ENCODE results near the gene TRAF6.
"Not testable (repeated sequence)": the region's sequence is repeated elsewhere in the genome, so short reads cannot be mapped to it uniquely, and the experiment has no call there.

The TRAF6 gene

GRCh38 chr11:36493332-36493731 is 16.7 kb downstream of the TRAF6 start:
- Histone ChIP-seq H3K36me3 (ENCODE audit: control insufficient read depth in 2 of 2, insufficient read depth in 2 of 2, low read length in 2 of 2) (peaks cover 26 to 31% of the 10 kb centered on the region in 2 donors), H3K27me3 (ENCODE audit: control insufficient read depth in 1 of 2, insufficient read depth in 2 of 2, low read length in 2 of 2) (no peaks in the 10 kb centered on the region), H3K4me3 (ENCODE audit: low read length in 2 of 2) (no peak overlapping the region), H3K4me1 (ENCODE audit: control insufficient read depth, insufficient read depth, low read length) (no peaks in the 10 kb centered on the region), H3K9ac (ENCODE audit: low read length in 2 of 2) (no peak overlapping the region), H3K27ac (ENCODE audit: low read length) (no peak overlapping the region), H3K9me3 (ENCODE audit: control insufficient read depth in 2 of 2, low read length in 2 of 2) (no peaks in the 10 kb centered on the region)

- no peaks in the 10 kb centered on the region for H3K9me3 ChIP-seq (ENCODE audit: control insufficient read depth in 2 of 2, low read length in 2 of 2)
- H3K9ac ChIP-seq (ENCODE audit: low read length in 2 of 2), result no peak overlapping the region
- H3K27ac ChIP-seq (ENCODE audit: low read length), result no peak overlapping the region
- H3K4me3 ChIP-seq (ENCODE audit: low read length in 2 of 2), result no peak overlapping the region
- no peaks in the 10 kb centered on the region for H3K4me1 ChIP-seq (ENCODE audit: control insufficient read depth, insufficient read depth, low read length)
- H3K27me3 ChIP-seq (ENCODE audit: control insufficient read depth in 1 of 2, insufficient read depth in 2 of 2, low read length in 2 of 2), result no peaks in the 10 kb centered on the region
- peaks cover 28 to 30% of the 10 kb centered on the region in 2 donors for H3K36me3 ChIP-seq (ENCODE audit: control insufficient read depth in 2 of 2, insufficient read depth in 2 of 2, low read length in 2 of 2)
These were observed 17.3 kb downstream of the TRAF6 start for GRCh38 chr11:36492724-36493304.

GRCh38 chr11:36490026-36490806 is 19.9 kb downstream of the TRAF6 start:
- Histone ChIP-seq H3K27ac (ENCODE audit: low read length) (no peak overlapping the region), H3K36me3 (ENCODE audit: control insufficient read depth in 2 of 2, insufficient read depth in 2 of 2, low read length in 2 of 2) (peaks cover 23 to 32% of the 10 kb centered on the region in 2 donors), H3K9ac (ENCODE audit: low read length in 2 of 2) (no peak overlapping the region), H3K4me3 (ENCODE audit: low read length in 2 of 2) (no peak overlapping the region), H3K27me3 (ENCODE audit: control insufficient read depth in 1 of 2, insufficient read depth in 2 of 2, low read length in 2 of 2) (no peaks in the 10 kb centered on the region), H3K9me3 (ENCODE audit: control insufficient read depth in 2 of 2, low read length in 2 of 2) (no peaks in the 10 kb centered on the region), H3K4me1 (ENCODE audit: control insufficient read depth, insufficient read depth, low read length) (no peaks in the 10 kb centered on the region)

GRCh38 chr11:36488096-36488495 is 22.0 kb downstream of the TRAF6 start:
- peaks cover 25 to 37% of the 10 kb centered on the region in 2 donors for H3K36me3 ChIP-seq (ENCODE audit: control insufficient read depth in 2 of 2, insufficient read depth in 2 of 2, low read length in 2 of 2)
- H3K27me3 ChIP-seq (ENCODE audit: control insufficient read depth in 1 of 2, insufficient read depth in 2 of 2, low read length in 2 of 2), result no peaks in the 10 kb centered on the region
- H3K27ac ChIP-seq (ENCODE audit: low read length), result no peak overlapping the region

GRCh38 chr11:36487619-36488018 is 22.5 kb downstream of the TRAF6 start:
- Histone ChIP-seq H3K4me3 (ENCODE audit: low read length in 2 of 2) (no peak overlapping the region), H3K4me1 (ENCODE audit: control insufficient read depth, insufficient read depth, low read length) (no peaks in the 10 kb centered on the region), H3K27ac (ENCODE audit: low read length) (no peak overlapping the region), H3K9me3 (ENCODE audit: control insufficient read depth in 2 of 2, low read length in 2 of 2) (no peaks in the 10 kb centered on the region), H3K9ac (ENCODE audit: low read length in 2 of 2) (no peak overlapping the region), H3K27me3 (ENCODE audit: control insufficient read depth in 1 of 2, insufficient read depth in 2 of 2, low read length in 2 of 2) (no peaks in the 10 kb centered on the region), H3K36me3 (ENCODE audit: control insufficient read depth in 2 of 2, insufficient read depth in 2 of 2, low read length in 2 of 2) (peaks cover 25 to 37% of the 10 kb centered on the region in 2 donors)

More at GRCh38 chr11:36488096-36488495, 22.0 kb downstream of the TRAF6 start:
- Histone ChIP-seq H3K4me3 (ENCODE audit: low read length in 2 of 2) (no peak overlapping the region), H3K4me1 (ENCODE audit: control insufficient read depth, insufficient read depth, low read length) (no peaks in the 10 kb centered on the region), H3K9me3 (ENCODE audit: control insufficient read depth in 2 of 2, low read length in 2 of 2) (no peaks in the 10 kb centered on the region), H3K9ac (ENCODE audit: low read length in 2 of 2) (no peak overlapping the region)

- Histone ChIP-seq H3K9me3 (ENCODE audit: control insufficient read depth in 2 of 2, low read length in 2 of 2) (no peaks in the 10 kb centered on the region), H3K4me1 (ENCODE audit: control insufficient read depth, insufficient read depth, low read length) (no peaks in the 10 kb centered on the region), H3K9ac (ENCODE audit: low read length in 2 of 2) (no peak overlapping the region), H3K27ac (ENCODE audit: low read length) (no peak overlapping the region), H3K36me3 (ENCODE audit: control insufficient read depth in 2 of 2, insufficient read depth in 2 of 2, low read length in 2 of 2) (peaks cover 18 to 28% of the 10 kb centered on the region in 2 donors), H3K27me3 (ENCODE audit: control insufficient read depth in 1 of 2, insufficient read depth in 2 of 2, low read length in 2 of 2) (no peaks in the 10 kb centered on the region), H3K4me3 (ENCODE audit: low read length in 2 of 2) (no peak overlapping the region)
These were observed 24.6 kb downstream of the TRAF6 start for GRCh38 chr11:36485298-36486002.

- H3K9me3 ChIP-seq (ENCODE audit: control insufficient read depth in 2 of 2, low read length in 2 of 2); H3K9ac ChIP-seq (ENCODE audit: low read length in 2 of 2); H3K27ac ChIP-seq (ENCODE audit: low read length); H3K4me1 ChIP-seq (ENCODE audit: control insufficient read depth, insufficient read depth, low read length); H3K27me3 ChIP-seq (ENCODE audit: control insufficient read depth in 1 of 2, insufficient read depth in 2 of 2, low read length in 2 of 2); H3K4me3 ChIP-seq (ENCODE audit: low read length in 2 of 2): not testable (repeated sequence)
- H3K36me3 ChIP-seq (ENCODE audit: control insufficient read depth in 2 of 2, insufficient read depth in 2 of 2, low read length in 2 of 2), result peaks cover 6 to 19% of the 10 kb centered on the region in 2 donors
These were observed 27.0 kb downstream of the TRAF6 start for GRCh38 chr11:36483042-36483441.

GRCh38 chr11:36480833-36481232 is 29.2 kb downstream of the TRAF6 start:
- peaks cover 6 to 13% of the 10 kb centered on the region in 2 donors for H3K36me3 ChIP-seq (ENCODE audit: control insufficient read depth in 2 of 2, insufficient read depth in 2 of 2, low read length in 2 of 2)
- H3K9ac ChIP-seq (ENCODE audit: low read length in 2 of 2), result no peak overlapping the region
- H3K4me1 ChIP-seq (ENCODE audit: control insufficient read depth, insufficient read depth, low read length), result no peaks in the 10 kb centered on the region
- no peak overlapping the region for H3K27ac ChIP-seq (ENCODE audit: low read length)
- no peak overlapping the region for H3K4me3 ChIP-seq (ENCODE audit: low read length in 2 of 2)
- H3K9me3 ChIP-seq (ENCODE audit: control insufficient read depth in 2 of 2, low read length in 2 of 2), result no peaks in the 10 kb centered on the region
- no peaks in the 10 kb centered on the region for H3K27me3 ChIP-seq (ENCODE audit: control insufficient read depth in 1 of 2, insufficient read depth in 2 of 2, low read length in 2 of 2)

- Histone ChIP-seq H3K4me1 (ENCODE audit: control insufficient read depth, insufficient read depth, low read length) (no peaks in the 10 kb centered on the region), H3K9me3 (ENCODE audit: control insufficient read depth in 2 of 2, low read length in 2 of 2) (no peaks in the 10 kb centered on the region), H3K4me3 (ENCODE audit: low read length in 2 of 2) (no peak overlapping the region), H3K9ac (ENCODE audit: low read length in 2 of 2) (no peak overlapping the region), H3K27ac (ENCODE audit: low read length) (no peak overlapping the region), H3K36me3 (ENCODE audit: control insufficient read depth in 2 of 2, insufficient read depth in 2 of 2, low read length in 2 of 2) (peaks cover under 1% of the 10 kb centered on the region in 2 donors), H3K27me3 (ENCODE audit: control insufficient read depth in 1 of 2, insufficient read depth in 2 of 2, low read length in 2 of 2) (no peaks in the 10 kb centered on the region)
These were observed 31.3 kb downstream of the TRAF6 start for GRCh38 chr11:36478700-36479329.

- Histone ChIP-seq H3K27ac (ENCODE audit: low read length) (no peak overlapping the region), H3K27me3 (ENCODE audit: control insufficient read depth in 1 of 2, insufficient read depth in 2 of 2, low read length in 2 of 2) (no peaks in the 10 kb centered on the region), H3K9me3 (ENCODE audit: control insufficient read depth in 2 of 2, low read length in 2 of 2) (no peaks in the 10 kb centered on the region), H3K36me3 (ENCODE audit: control insufficient read depth in 2 of 2, insufficient read depth in 2 of 2, low read length in 2 of 2) (peaks cover 0 to 3% of the 10 kb centered on the region in 2 donors), H3K4me1 (ENCODE audit: control insufficient read depth, insufficient read depth, low read length) (no peaks in the 10 kb centered on the region), H3K4me3 (ENCODE audit: low read length in 2 of 2) (no peak overlapping the region), H3K9ac (ENCODE audit: low read length in 2 of 2) (no peak overlapping the region)
These were observed 34.9 kb downstream of the TRAF6 start for GRCh38 chr11:36475192-36475591.

All from stomach smooth muscle (tissue), 2 donors.